Occipital lobe (tissue), 2 donors: Measurements from ENCODE around the gene SUPT3H. TPM values are rescaled to one million over a fixed set of nuclear protein-coding genes. Genes with fewer than 3 reads are reported as not detected.

ENCODE experiments used
- DNase-seq: peaks from one replicate; lab custom pipeline; 2025; lab: John Stamatoyannopoulos, UW
- total RNA-seq: library from RNA; depleted of rRNA; stranded (reverse); fragments of >200 nt; gene quantifications from one replicate; pipeline ENCODE4 v1.2.3, GENCODE V29; 2014

Gene SUPT3H
- total RNA-seq, 1 donor from 2014 or later = 15.3 TPM

- no peak for DNase-seq
Measured at GRCh38 chr6:44957156-44957555, 420.6 kb downstream of the SUPT3H start.

GRCh38 chr6:44956396-44956795, 421.3 kb downstream of the SUPT3H start:
- DNase-seq = no peak

- DNase-seq = no peak
Measured at GRCh38 chr6:44955145-44955544, 422.6 kb downstream of the SUPT3H start.

GRCh38 chr6:44954281-44954680, 423.5 kb downstream of the SUPT3H start:
- DNase-seq = no peak

GRCh38 chr6:44951253-44951747, 426.4 kb downstream of the SUPT3H start:
- no peak for DNase-seq

GRCh38 chr6:44949596-44950201, 428.0 kb downstream of the SUPT3H start:
- DNase-seq = no peak

- no peak for DNase-seq
Measured at GRCh38 chr6:44943541-44943940, 434.2 kb downstream of the SUPT3H start.

- no peak for DNase-seq
Measured at GRCh38 chr6:44942798-44943197, 434.9 kb downstream of the SUPT3H start.

GRCh38 chr6:44942201-44942600, 435.5 kb downstream of the SUPT3H start:
- no peak for DNase-seq

- no peak for DNase-seq
Measured at GRCh38 chr6:44940367-44940766, 437.4 kb downstream of the SUPT3H start.

- no peak for DNase-seq
Measured at GRCh38 chr6:44935693-44936300, 441.9 kb downstream of the SUPT3H start.

- no peak for DNase-seq
Measured at GRCh38 chr6:44933108-44933507, 444.6 kb downstream of the SUPT3H start.

GRCh38 chr6:44932651-44933091, 445.1 kb downstream of the SUPT3H start:
- DNase-seq = no peak

GRCh38 chr6:44931385-44931784, 446.3 kb downstream of the SUPT3H start:
- DNase-seq = no peak

GRCh38 chr6:44926556-44926955, 451.2 kb downstream of the SUPT3H start:
- DNase-seq = no peak

- DNase-seq = no peak
Measured at GRCh38 chr6:44925100-44925739, 452.5 kb downstream of the SUPT3H start.

- DNase-seq = no peak
Measured at GRCh38 chr6:44923444-44923843, 454.3 kb downstream of the SUPT3H start.

- no peak for DNase-seq
Measured at GRCh38 chr6:44921798-44922197, 455.9 kb downstream of the SUPT3H start.

GRCh38 chr6:44920952-44921491, 456.7 kb downstream of the SUPT3H start:
- DNase-seq = no peak

- no peak for DNase-seq
Measured at GRCh38 chr6:44918671-44919296, 458.9 kb downstream of the SUPT3H start.

GRCh38 chr6:44917430-44917829, 460.3 kb downstream of the SUPT3H start:
- DNase-seq = no peak

- DNase-seq = no peak
Measured at GRCh38 chr6:44915111-44915510, 462.6 kb downstream of the SUPT3H start.
